SK-N-MC (cell line): ENCODE results near the gene DCN.

ENCODE experiments used
- EZH2 ChIP-seq: fragments of 200-600 bp; sonication (generic); IDR thresholded peaks from one replicate; pipeline ENCODE4 v1.6.1; 2017; ENCODE audit warnings: antibody characterized with exemption
- FOXP2 ChIP-seq: optimal IDR thresholded peaks from 2 replicates; pipeline ENCODE3; 2011; ENCODE audit warnings: mild to moderate bottlenecking, moderate library complexity; ENCODE audit not compliant: insufficient read depth; ENCODE audit errors: extremely low read length, control extremely low read depth
- POLR2AphosphoS5 ChIP-seq: IDR thresholded peaks from 2 replicates; pipeline ENCODE4 v1.6.1; 2012; ENCODE audit warnings: mild to moderate bottlenecking, low read depth, low read length, borderline replicate concordance

DNA sequence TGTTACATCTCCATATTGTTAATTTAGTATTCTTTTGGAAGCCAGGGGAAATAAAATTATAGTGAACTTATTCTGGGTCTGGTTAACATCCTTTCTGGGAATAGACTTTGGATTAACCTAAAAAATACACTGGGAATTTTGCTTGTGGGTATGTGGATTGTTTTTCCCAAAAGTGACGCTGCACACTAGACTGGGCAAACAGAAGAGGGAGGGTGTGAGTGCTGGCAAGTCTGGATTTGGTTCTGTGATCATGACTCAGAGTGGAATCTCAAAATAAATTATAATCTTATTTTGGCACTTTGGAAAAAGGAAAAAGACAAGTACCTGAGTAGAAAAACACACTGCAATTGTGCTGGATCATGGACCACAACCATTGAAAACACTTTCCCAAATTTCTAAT is 56.1 kb downstream of the DCN start:
- TF ChIP-seq EZH2 (no peak), POLR2AphosphoS5 (no peak), FOXP2 (no peak)
